HAP-1 (cell line): ENCODE results near the gene ACER1.

ENCODE experiments used
- DNase-seq, 2 experiments: peaks; one replicate each; pipeline ENCODE4 v3.0.0-alpha.2; 2016 to 2020; ENCODE audit warnings: low spot score in 2 of 2
- H3K27me3 ChIP-seq: fragments of 250-450 bp; sonication (Bioruptor Pico); 2 replicates; pipeline ENCODE4 v1.5.1; 2020; ENCODE audit warnings: low read depth, mild to moderate bottlenecking, moderate library complexity
- H3K36me3 ChIP-seq: fragments of 250-450 bp; sonication (Bioruptor Pico); replicated peaks from 2 replicates; pipeline ENCODE4 v1.5.1; 2020; ENCODE audit warnings: mild to moderate bottlenecking
- H3K4me1 ChIP-seq: fragments of 250-450 bp; sonication (Bioruptor Pico); 2 replicates; pipeline ENCODE4 v1.5.1; 2020; ENCODE audit warnings: mild to moderate bottlenecking
- H3K4me3 ChIP-seq: fragments of 250-450 bp; sonication (Bioruptor Pico); 2 replicates; pipeline ENCODE4 v1.5.1; 2020; ENCODE audit warnings: mild to moderate bottlenecking, moderate library complexity
- H3K9me3 ChIP-seq: fragments of 250-450 bp; sonication (Bioruptor Pico); 2 replicates; pipeline ENCODE4 v1.5.1; 2020; ENCODE audit warnings: mild to moderate bottlenecking, moderate library complexity
- in situ Hi-C: fragments of 300-500 bp; cut with MboI; formaldehyde crosslinking; loops from 3 replicates; pipeline ENCODE4 v1.14.3; 2020; ENCODE audit warnings: low sequenced_read_pairs, inconsistent platforms, mixed read lengths

ACER1 gene

GRCh38 chr19:6263306-6263705 lies 70.1 kb downstream of the ACER1 start:
- Histone ChIP-seq H3K36me3 (peaks cover 52% of the 10 kb centered on the region), H3K27me3 (no peaks in the 10 kb centered on the region), H3K4me1 (no peaks in the 10 kb centered on the region), H3K4me3 (no peak overlapping the region), H3K9me3 (no peaks in the 10 kb centered on the region)
- DNase-seq = no peak
- in situ Hi-C loops = no loop called here

DNA sequence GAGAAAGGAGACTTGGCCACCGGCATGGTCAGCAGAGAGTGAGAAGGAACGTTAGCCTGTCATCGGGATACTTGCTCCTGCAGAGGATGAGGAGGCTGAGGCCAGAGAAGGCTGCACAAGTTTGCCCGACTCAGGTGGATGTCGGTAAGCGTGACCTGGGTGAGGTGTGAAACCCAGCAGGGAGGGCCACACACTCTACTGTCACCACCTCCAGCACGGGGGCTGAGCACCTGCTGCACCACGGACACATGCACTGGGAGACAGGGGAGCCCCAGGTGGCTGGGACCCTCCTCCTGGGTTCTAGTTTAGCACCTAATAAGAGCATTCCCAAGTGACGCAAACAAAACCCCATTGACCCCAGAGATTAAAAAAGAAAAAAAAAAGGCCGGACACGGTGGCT lies 70.9 kb downstream of the ACER1 start:
- Histone ChIP-seq H3K9me3 (no peaks in the 10 kb centered on the region), H3K27me3 (no peaks in the 10 kb centered on the region), H3K4me3 (no peak overlapping the region), H3K4me1 (no peaks in the 10 kb centered on the region), H3K36me3 (peaks cover 49% of the 10 kb centered on the region)
- in situ Hi-C loops = no loop called here
- no peak for DNase-seq

DNA sequence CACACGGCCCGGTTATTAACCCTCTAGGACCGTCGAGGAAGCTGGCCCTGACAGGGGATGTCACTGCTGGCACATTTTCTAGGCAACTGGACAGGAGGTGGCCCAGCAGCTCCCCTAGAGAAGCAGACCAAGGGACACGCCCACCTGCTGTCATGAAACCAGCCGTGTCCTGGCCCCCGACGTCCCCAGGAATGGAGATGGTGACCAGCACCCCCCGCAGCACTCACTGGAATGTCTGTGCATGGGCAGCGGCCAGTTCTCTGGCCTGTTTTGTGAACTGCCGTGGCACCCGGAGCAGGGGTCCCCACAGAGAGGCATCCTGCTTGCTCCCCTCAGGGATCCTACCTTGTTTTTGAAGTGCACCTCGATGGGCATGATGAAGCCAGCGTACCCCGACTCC lies 71.5 kb downstream of the ACER1 start:
- in situ Hi-C loops = no loop called here

DNA sequence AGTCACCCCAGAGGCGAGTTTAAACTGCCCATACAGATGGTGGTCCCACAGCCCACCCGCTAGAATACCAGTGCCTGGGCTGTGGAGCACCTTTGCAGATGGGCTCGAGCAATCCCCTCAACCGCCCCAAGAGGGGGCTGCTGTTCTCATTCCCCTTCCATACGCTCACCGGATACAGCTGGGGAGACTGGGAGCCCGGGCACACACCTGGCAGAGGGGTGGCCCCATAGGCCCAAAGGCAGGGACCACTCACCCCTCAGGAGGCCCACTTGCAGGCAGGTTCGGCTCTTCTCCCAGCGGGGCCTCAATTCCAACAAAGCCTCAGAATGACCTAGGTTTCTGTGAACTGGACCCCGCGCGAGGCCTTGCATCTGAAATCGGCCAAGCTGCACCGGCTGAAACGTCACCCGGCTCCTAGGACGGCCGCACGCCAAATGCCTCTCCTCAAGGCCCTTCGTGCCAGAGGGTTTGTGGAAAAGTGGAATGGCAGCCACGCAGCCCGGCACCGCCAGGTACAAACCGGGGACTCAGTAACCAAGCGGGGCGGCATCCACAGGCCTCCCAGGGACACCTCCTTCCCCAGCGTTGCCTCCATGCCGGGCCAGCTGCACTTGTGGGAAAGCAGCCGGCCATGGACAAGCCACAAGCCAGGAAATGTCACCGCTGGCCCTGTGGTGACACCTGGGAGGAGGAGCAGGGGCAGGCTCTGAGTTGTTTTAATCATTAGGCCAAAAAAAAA lies 72.3 kb downstream of the ACER1 start:
- peak; percentile 13 to 72 for DNase-seq
- Histone ChIP-seq H3K27me3 (no peaks in the 10 kb centered on the region), H3K4me1 (no peaks in the 10 kb centered on the region), H3K9me3 (no peaks in the 10 kb centered on the region), H3K4me3 (no peak overlapping the region), H3K36me3 (peaks cover 41% of the 10 kb centered on the region)
- in situ Hi-C loops = no loop called here

More for the DNA sequence above, 71.5 kb downstream of the ACER1 start:
- DNase-seq = no peak
- Histone ChIP-seq H3K36me3 (peaks cover 46% of the 10 kb centered on the region), H3K4me1 (no peaks in the 10 kb centered on the region), H3K9me3 (no peaks in the 10 kb centered on the region), H3K4me3 (no peak overlapping the region), H3K27me3 (no peaks in the 10 kb centered on the region)

- Histone ChIP-seq H3K27me3 (no peaks in the 10 kb centered on the region), H3K9me3 (no peaks in the 10 kb centered on the region), H3K36me3 (peaks cover 40% of the 10 kb centered on the region), H3K4me1 (no peaks in the 10 kb centered on the region), H3K4me3 (no peak overlapping the region)
- DNase-seq = no peak
- in situ Hi-C loops = no loop called here
These were observed 73.0 kb downstream of the ACER1 start for GRCh38 chr19:6260376-6260775.

DNA sequence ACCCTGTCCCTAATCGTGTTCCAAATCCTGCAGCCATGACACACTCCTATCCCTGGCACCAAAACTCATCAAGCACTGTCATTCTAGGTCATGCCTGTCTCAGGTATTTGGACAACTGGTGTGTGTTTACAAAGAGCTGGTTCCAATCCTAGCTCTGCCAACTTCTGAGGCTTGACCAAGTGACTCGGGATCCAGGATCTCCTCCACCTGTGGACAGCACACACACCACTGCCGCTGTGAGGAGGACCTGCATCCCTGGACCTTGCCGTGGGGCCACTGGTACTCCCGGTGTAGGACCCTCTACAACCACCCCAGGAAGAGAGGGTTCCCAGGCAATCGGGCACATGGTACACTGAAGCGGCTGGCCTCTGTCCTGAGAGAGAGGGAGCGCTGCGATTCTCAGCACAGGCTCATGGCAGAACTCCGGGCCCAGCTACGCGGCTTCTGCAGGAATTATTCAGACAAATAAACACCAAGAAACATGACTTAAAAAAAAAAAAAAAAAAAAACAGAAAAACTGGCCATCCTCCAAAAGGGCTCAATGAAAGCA lies 74.0 kb downstream of the ACER1 start:
- Histone ChIP-seq H3K4me3 (no peak overlapping the region), H3K36me3 (peaks cover 38% of the 10 kb centered on the region), H3K27me3 (no peaks in the 10 kb centered on the region), H3K4me1 (no peaks in the 10 kb centered on the region), H3K9me3 (no peaks in the 10 kb centered on the region)
- no peak for DNase-seq
- in situ Hi-C loops = no loop called here

DNA sequence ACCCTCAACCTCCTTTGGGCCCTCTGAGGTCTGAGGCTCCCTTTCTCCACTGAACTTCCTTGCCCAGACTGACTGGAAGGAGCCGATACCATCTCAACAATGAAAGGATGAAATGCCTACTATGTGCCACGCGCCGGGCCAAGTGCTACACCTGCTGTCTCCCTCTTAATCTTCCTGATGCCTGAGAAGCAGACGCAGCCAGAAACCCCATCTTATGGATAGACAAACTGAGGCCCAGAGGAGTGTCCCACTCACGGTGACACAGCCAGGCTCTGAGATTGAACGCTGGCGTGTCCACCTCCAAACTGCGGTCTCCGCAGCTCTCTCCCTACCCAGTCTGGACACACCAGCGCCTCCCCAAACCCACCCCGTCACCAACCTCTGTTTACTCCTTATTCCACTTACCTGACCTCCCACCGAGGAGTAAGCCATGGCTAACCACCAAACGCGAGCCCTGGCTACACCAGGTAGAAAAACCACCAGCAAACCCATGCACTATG lies 74.5 kb downstream of the ACER1 start:
- in situ Hi-C loops = no loop called here
- H3K4me1 ChIP-seq = no peaks in the 10 kb centered on the region
- H3K36me3 ChIP-seq = peaks cover 41% of the 10 kb centered on the region

More for the DNA sequence above, 74.5 kb downstream of the ACER1 start:
- DNase-seq = no peak
- no peaks in the 10 kb centered on the region for H3K9me3 ChIP-seq
- H3K4me3 ChIP-seq = no peak overlapping the region
- H3K27me3 ChIP-seq = no peaks in the 10 kb centered on the region
